HepG2 (cell line): Measurements from ENCODE around the gene HLCS. TPM values are rescaled to one million over a fixed set of nuclear protein-coding genes. Genes with fewer than 3 reads are reported as not detected.

Experiments
- GABPB1 ChIP-seq: IDR thresholded peaks from 2 replicates; pipeline ENCODE4 v1.6.1; 2016; ENCODE audit warnings: mild to moderate bottlenecking, missing genetic modification reagents, moderate library complexity, missing compliant biosample characterization
- HDAC2 ChIP-seq: sonication (generic); formaldehyde crosslinking; IDR thresholded peaks from 2 replicates; pipeline ENCODE4 v1.4.0; 2020; ENCODE audit warnings: missing genetic modification reagents
- HMGXB3 ChIP-seq: sonication (generic); formaldehyde crosslinking; IDR thresholded peaks from 2 replicates; pipeline ENCODE4 v1.4.0; 2020; ENCODE audit warnings: missing genetic modification reagents, borderline replicate concordance
- MIER2 ChIP-seq: IDR thresholded peaks from 2 replicates; pipeline ENCODE4 v1.6.1; 2016; ENCODE audit warnings: missing biosample characterization, missing genetic modification reagents
- NFAT5 ChIP-seq: sonication (generic); formaldehyde crosslinking; IDR thresholded peaks from 2 replicates; pipeline ENCODE4 v1.4.0; 2020; ENCODE audit warnings: missing genetic modification reagents
- NFKB2 ChIP-seq: sonication (generic); formaldehyde crosslinking; IDR thresholded peaks from 2 replicates; pipeline ENCODE4 v1.4.0; 2020; ENCODE audit warnings: missing genetic modification reagents, borderline replicate concordance
- NR2C2 ChIP-seq: sonication (generic); formaldehyde crosslinking; IDR thresholded peaks from 2 replicates; pipeline ENCODE4 v1.4.0; 2020; ENCODE audit warnings: missing genetic modification reagents, mild to moderate bottlenecking, moderate library complexity, borderline replicate concordance
- POLR2AphosphoS5 ChIP-seq: IDR thresholded peaks from 2 replicates; pipeline ENCODE4 v1.6.1; 2012; ENCODE audit warnings: low read depth, low read length
- SALL2 ChIP-seq: sonication (generic); formaldehyde crosslinking; IDR thresholded peaks from 2 replicates; pipeline ENCODE4 v1.8.1; 2023; ENCODE audit warnings: mild to moderate bottlenecking, missing genetic modification reagents, inconsistent platforms
- TRAFD1 ChIP-seq: sonication (generic); formaldehyde crosslinking; IDR thresholded peaks from 2 replicates; pipeline ENCODE4 v1.5.1; 2020; ENCODE audit warnings: missing genetic modification reagents, mild to moderate bottlenecking, borderline replicate concordance
- U2AF1 ChIP-seq: fragments of 200-400 bp; formaldehyde crosslinking; optimal IDR thresholded peaks from 2 replicates; pipeline ENCODE3; 2017; ENCODE audit warnings: mild to moderate bottlenecking, low read depth, low read length
- ZBTB42 ChIP-seq: sonication (generic); formaldehyde crosslinking; IDR thresholded peaks from 2 replicates; pipeline ENCODE4 v1.5.0; 2020; ENCODE audit warnings: mild to moderate bottlenecking, missing genetic modification reagents
- ZFP1 ChIP-seq: IDR thresholded peaks from 2 replicates; pipeline ENCODE4 v1.6.1; 2016
- ZFP36L1 ChIP-seq: sonication (generic); formaldehyde crosslinking; IDR thresholded peaks from 2 replicates; pipeline ENCODE4 v1.8.0; 2022; ENCODE audit warnings: mild to moderate bottlenecking, missing genetic modification reagents, moderate library complexity
- ZNF224 ChIP-seq: sonication (generic); formaldehyde crosslinking; IDR thresholded peaks from 2 replicates; pipeline ENCODE4 v1.5.0; 2020; ENCODE audit warnings: mild to moderate bottlenecking, missing genetic modification reagents
- ZNF34 ChIP-seq: sonication (generic); formaldehyde crosslinking; IDR thresholded peaks from 2 replicates; pipeline ENCODE4 v1.4.0; 2020; ENCODE audit warnings: mild to moderate bottlenecking, missing genetic modification reagents, borderline replicate concordance
- ZNF343 ChIP-seq: sonication (generic); formaldehyde crosslinking; IDR thresholded peaks from 2 replicates; pipeline ENCODE4 v1.4.0; 2020; ENCODE audit warnings: mild to moderate bottlenecking, missing genetic modification reagents
- ZNF713 ChIP-seq: sonication (generic); formaldehyde crosslinking; IDR thresholded peaks from 2 replicates; pipeline ENCODE4 v1.4.0; 2020; ENCODE audit warnings: mild to moderate bottlenecking, missing genetic modification reagents
- ZSCAN31 ChIP-seq: sonication (generic); formaldehyde crosslinking; IDR thresholded peaks from 2 replicates; pipeline ENCODE4 v1.5.0; 2020; ENCODE audit warnings: low read depth, mild to moderate bottlenecking, missing genetic modification reagents
- polyA plus RNA-seq, 8 experiments: library from polyadenylated mRNA; depleted of rRNA in 3 of 8; stranded (reverse) in 7 of 8; unstranded in 1 of 8; fragments of >200 nt; fragmentation: Illumina TruSeq in 4 of 8; extraction: Trizol in 4 of 8; gene quantifications; 2 replicates each; pipeline versions ENCODE4 v1.2.1 to v1.2.3, GENCODE V29; 2011 to 2016; ENCODE audit warnings: low read depth in 4 of 8, missing spikeins in 1 of 8, mixed read lengths in 1 of 8; ENCODE audit not compliant: insufficient read depth in 1 of 8
- total RNA-seq, 5 experiments: library from RNA; depleted of rRNA; stranded (reverse); fragments of >200 nt; fragmentation: Illumina TruSeq; extraction: Trizol; gene quantifications; 2 replicates each; pipeline ENCODE4 v1.2.3, GENCODE V29; 2016; ENCODE audit warnings: low read depth in 1 of 5

HLCS gene
- total and polyA plus RNA-seq, 2 of the 13 experiments (the other 11 are each of a cell fraction or from before 2014, with no cell fraction given): 7.9 to 12.3 TPM

GRCh38 chr21:37009740-37010341, 43.4 kb upstream of the HLCS start (continued):
- 0 out of 2 replicates have a peak, but pooled peaks have one; percentile 50 for TF ChIP-seq HMGXB3 (CRISPR knock-in tag)
- TF ChIP-seq U2AF1: no peak
- TF ChIP-seq NFAT5: 0 out of 2 replicates have a peak, but pooled peaks have one; percentile 15
- TF ChIP-seq ZNF34 (CRISPR knock-in tag): no peak
- no peak for TF ChIP-seq TRAFD1 (CRISPR knock-in tag)
- TF ChIP-seq GABPB1 (CRISPR knock-in tag): peak; percentile 46; the same call in 1 of the 2 replicates
- TF ChIP-seq NR2C2 (CRISPR knock-in tag): no peak
- TF ChIP-seq ZBTB42 (CRISPR knock-in tag): 0 out of 2 replicates have a peak, but pooled peaks have one; percentile 47
- 0 out of 2 replicates have a peak, but pooled peaks have one; percentile 35 for TF ChIP-seq SALL2 (CRISPR knock-in tag)
- 0 out of 2 replicates have a peak, but pooled peaks have one; percentile 51 for TF ChIP-seq ZSCAN31 (CRISPR knock-in tag)
- 0 out of 2 replicates have a peak, but pooled peaks have one; percentile 79 for TF ChIP-seq ZNF713
- TF ChIP-seq ZFP1 (CRISPR knock-in tag): 0 out of 2 replicates have a peak, but pooled peaks have one; percentile 44
- no peak; the same call in 1 of the 2 replicates for TF ChIP-seq NFKB2 (CRISPR knock-in tag)
- TF ChIP-seq ZFP36L1 (CRISPR knock-in tag): no peak
- no peak for TF ChIP-seq POLR2AphosphoS5
- TF ChIP-seq ZNF343 (CRISPR knock-in tag): no peak
- TF ChIP-seq ZNF224 (CRISPR knock-in tag): 0 out of 2 replicates have a peak, but pooled peaks have one; percentile 25
- peak; percentile 63; the same call in 1 of the 2 replicates for TF ChIP-seq HDAC2 (CRISPR knock-in tag)
- TF ChIP-seq MIER2 (CRISPR knock-in tag): no peak
